HG03159 (cell line): Measurements from ENCODE around the gene TPPP2.
A peak's percentile ranks its signal among the peaks of the same experiment; 100 is the strongest.
"Not testable (repeated sequence)": the region's sequence is repeated elsewhere in the genome, so short reads cannot be mapped to it uniquely, and the experiment has no call there.

Experiments used
- ATAC-seq: cut with Tn5 transposase; IDR thresholded peaks from one replicate; pipeline ENCODE4 v1.9.1; 2021; ENCODE audit warnings: mild to moderate bottlenecking, moderate library complexity; ENCODE audit not compliant: unreplicated experiment

Gene TPPP2

DNA sequence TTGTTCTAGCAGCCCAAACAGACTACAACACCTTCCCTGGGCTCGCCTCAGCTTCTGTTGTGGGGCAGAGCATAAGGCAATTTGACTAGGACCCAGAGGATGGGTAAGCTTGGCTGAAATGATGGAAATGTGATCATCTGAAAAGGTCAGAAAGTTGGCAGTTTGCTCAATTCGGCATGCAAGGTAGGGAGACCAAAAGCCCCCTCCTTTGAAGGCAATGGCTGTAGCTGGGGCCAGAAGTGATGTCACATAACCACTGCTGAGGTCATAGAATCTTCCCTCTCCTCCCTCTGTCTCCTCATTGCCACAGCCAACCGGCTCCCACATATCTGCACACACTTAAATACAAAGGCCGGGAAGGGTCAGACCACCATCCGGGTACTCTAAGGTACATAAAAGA lies at the start of gene TPPP2:
TPPP2 (plus strand) TSS at position 301 of the 400 bp plus-strand sequence. CDS start 365 bp downstream, outside the sequence.
- ATAC-seq, result no peak

DNA sequence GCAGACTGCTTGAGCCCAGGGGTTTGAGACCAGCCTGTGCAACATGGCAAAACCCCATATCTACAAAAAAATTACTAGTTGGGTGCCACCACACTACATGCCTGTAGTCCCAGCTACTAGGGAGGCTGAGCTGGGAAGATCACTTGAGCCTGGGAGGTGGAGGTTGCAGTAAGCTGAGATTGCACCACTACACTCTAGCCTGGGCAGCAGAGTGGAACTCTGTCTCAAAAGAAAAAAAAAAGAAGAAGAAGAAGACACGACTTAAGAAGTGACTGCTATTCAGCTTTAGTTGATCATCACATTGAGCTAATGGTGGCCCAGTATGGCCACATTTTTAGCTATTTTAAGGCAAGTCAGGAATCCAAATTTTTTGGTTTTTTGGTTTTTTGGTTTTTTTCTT lies 49.1 kb upstream of the TPPP2 start:
- ATAC-seq, result no peak

DNA sequence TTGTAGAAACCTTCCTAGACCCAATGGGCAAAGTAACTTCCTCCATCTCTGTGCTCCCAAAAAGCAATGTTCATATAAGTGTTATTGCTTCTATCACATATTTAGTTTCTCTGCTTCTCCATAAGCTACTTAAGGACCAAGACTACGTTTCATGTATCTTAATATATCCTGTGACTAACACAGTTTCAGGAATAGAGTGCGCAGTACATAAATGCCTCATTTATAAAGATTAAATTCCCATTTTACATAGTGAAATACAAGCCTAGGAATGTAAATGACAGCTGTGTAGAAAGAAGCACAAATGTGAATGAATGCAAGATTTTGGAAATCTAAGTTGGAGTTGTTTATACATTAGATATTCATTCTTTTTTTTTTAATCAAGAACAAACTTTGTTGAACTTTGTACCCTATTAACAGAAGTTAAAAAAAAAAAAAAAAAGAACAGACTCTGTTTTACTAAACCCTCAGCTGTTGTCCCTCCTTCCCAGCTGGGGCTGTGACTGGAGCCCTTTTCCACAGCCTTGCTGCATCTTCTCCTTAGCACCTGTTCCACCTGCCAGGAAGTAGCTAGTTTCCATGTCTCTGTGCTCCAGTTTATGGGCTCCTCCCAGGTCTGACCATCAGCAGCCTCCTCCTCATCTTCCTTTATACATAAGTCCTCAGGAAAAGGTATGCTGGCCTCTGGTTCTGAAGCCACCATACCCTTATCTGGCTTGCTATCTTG lies 47.2 kb upstream of the TPPP2 start:
- no peak for ATAC-seq

DNA sequence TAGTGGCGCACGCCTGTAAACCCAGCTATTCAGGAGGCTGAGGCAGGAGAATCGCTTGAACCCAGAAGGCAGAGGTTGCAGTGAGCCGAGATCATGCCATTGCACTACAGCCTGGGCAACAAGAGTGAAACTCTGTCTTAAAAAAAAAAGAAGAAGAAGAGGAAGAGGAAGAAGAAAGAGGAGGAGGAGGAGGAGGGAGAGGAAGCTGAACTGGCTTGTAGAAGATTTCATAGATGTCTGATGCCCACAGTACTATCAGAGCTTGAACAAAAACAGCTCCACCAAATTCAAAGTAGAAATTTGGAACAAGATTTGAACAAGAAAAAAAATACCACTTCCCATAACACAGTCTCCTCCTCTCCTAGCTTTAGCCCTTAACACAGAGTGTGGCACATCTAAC lies 44.4 kb upstream of the TPPP2 start:
- not testable (repeated sequence) for ATAC-seq

DNA sequence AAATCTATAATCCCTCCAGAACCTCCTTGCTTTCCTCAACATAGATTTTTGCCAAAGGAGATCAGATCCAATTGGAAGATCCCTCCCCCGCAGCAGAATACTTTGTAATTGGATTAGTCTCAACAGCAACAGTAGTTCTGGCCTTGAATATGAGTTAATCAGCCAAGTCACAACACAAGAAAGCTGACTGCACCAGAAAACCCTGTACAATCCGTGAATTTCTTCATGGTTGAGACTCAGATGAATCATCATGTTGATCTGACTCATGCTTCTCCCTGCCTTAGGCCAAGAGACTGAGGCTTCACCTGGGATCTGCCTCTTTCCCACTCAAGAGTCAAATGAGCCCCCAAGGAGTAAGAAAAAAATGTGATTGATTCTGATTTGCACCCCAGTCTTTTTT lies 43.2 kb upstream of the TPPP2 start:
- ATAC-seq, result no peak

DNA sequence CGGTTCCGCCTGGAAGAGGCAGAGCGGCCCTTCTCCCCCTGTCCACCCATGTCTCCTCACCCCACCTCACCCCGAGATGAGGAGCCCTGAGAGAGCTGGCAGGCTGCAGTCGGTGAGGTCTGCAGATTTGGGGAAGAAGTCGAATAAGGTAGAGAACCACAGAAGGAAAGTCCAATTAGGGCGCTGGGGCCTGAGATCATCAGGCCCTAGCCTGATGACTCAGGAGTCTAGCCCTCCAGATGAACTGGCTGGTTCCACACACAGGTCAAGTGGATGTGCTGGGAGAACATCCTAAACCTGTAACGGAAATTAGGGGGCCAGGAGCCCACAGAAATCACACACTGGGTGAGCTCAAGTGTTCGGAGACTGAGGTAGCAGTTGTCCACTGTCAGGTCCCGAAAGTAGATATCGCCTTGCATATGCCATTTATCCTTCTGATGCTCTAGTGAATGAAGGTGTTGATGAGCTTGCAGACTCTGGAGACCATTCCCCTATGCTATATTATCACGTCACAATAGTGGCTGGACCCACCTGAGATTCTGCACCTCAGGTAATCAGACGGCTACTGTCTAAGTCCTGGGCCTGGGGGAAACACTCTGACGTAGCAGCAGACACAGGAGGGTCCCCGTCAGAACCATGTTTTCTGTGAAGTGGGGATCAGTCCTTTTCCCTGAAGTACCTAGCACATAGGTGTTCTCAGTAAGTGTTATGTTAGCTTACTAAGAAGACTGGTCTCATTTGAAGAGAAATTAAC lies 41.1 kb upstream of the TPPP2 start:
- no peak for ATAC-seq

DNA sequence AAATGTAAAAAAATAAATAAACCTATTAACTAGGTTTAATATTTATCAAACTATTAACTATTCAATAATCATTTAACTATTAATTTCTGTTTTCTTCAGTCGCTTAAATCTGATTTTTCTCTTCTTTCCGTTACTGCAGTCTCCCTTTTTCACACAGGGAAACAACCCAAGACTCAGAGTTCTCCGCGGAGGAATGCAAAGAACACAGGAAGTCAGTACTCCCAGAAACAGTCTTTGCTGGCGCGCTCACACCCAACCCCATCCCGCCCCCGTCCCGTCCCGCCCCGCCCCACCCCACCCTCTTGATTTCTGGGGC lies 40.6 kb upstream of the TPPP2 start:
- ATAC-seq, result no peak

DNA sequence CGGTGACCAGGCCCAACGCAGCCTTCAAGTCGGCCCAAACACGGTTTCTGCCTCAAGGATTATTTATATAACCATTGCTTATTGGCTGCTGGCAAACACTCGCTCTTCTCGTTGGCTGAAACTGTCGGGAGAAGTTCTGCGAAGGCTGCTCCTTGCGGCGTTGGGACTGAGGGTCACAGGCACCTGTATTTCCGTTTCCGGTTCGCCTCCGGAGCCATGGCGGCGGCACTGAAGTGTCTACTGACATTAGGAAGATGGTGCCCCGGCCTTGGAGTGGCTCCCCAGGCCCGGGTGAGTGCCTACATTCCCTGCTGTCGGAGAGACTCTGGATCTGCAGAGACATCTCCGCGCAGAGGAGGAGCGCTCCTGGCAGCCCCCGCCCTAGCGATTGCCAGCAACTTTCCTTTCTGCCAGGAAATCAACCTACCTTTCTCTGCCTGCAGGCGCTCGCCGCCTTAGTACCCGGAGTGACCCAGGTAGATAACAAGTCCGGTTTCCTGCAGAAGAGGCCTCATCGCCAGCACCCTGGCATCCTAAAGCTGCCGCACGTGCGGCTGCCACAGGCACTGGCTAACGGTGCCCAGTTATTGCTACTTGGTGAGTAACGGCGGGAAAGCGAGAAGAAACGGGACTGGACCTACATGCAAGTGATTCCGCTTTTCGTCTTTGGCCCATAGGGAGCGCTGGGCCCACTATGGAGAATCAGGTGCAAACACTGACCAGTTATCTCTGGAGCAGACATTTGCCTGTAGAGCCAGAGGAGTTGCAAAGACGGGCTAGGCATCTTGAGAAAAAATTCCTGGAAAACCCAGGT lies 40.0 kb upstream of the TPPP2 start, which contains the start of gene METTL17:
METTL17 (plus strand) TSS at position 194 of the 814 bp plus-strand sequence; CDS start at position 217, 23 bp downstream.
- ATAC-seq, result peak; percentile 96

DNA sequence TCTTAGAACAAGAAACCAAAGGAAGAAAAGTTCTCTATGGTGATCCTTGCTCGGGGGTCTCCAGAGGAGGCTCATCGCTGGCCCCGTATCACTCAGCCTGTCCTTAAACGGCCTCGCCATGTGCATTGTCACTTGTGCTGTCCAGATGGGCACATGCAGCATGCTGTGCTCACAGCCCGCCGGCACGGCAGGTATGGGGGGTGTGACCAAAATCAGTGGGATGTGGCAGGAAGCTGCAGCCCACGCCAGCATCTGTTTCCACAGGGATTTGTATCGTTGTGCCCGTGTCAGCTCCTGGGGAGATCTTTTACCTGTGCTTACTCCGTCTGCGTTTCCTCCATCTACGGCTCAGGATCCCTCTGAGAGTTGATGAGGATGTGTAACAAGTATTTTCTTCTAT lies 33.5 kb upstream of the TPPP2 start:
- no peak for ATAC-seq

DNA sequence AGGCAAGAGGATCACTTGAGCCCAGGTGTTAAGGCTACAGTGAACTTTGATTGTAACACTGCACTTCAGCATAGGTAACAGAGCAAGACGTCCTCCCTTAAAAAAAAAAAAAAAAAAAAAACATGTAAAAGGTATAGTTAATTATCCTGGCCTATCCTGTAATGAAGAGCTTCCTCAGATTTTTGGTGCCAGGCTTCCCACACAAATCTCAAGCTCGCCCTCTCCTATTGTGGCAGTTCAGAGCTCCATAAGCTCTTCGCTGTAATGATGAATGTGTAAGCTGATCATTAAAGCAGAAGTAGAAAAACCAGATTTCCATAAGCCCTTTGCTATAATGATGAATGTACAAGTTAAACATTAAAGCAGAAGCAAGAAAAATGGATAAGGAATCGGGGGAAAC lies 32.9 kb upstream of the TPPP2 start:
- no peak for ATAC-seq

DNA sequence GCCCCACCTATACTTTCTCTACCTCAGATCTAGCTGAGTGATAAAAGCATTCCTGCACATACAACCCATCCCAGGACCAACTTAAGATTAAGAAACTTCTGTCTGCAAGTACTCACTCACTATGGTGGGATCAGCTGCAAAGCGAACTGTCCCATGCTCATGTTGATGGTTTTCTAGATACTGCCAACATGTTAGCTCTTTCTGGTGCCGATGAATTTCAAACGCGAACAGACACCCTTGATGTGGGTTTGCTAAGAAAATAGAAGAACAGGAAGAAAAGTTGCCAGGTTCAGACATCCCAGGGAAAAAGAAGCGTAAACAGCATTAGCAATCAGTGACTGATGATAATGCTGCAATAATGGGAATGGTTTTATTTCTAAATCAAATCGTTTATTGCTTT lies 32.5 kb upstream of the TPPP2 start:
- ATAC-seq, result no peak

DNA sequence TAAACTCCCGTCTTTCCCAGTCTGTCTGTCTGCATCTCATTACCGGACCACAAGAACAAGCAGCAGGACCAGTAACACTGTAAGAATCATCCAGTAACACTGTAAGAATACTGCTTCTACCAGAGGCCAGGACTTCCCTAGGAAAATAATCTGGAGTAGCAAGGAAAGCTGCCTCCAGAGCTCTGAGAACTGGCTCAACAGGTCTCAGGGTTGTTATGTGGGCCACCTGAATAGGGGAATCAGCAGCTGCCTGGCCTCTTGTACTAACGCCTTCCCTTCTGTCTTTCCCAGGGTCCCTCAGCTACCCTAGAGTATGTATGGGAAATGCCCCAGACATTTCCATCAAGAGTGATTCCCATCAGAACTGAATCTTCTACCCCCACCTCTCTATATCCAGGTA lies 31.9 kb upstream of the TPPP2 start:
- ATAC-seq, result no peak

DNA sequence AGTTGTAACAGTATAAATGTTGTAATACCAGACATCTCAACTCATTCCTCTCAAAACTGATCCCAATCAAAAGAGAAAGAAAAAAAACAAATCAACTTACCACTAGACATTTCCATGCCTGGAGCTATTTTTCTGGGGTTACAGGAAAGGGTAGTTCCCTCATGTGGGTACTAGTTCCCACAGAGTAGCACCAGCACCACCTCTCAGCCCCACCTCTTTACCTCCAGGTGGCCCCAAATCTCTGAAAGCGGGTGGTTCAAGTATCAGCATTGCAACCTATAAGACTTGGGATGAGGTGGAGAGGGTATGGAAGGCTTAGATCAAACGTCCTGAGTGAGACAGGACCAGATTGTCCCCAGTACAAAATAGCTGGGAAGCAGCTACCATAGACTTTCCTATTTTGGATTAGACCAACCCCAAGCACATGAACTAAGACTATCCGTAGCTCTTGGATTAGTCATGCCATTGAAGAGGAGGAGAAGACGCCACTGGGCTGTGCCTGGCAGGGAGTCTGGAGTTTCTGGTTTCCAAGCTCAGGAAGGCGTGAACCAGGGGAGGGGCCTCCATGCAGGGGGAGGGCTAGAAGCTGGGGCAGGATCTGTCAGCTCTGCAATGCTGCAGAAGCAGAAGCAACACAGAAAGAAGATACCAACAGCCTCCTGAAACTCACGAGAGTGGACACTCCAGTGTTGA lies 31.2 kb upstream of the TPPP2 start, which contains the start of gene SLC39A2:
SLC39A2 (plus strand) TSS at position 620 of the 693 bp plus-strand sequence. CDS start 154 bp downstream, outside the sequence.
- ATAC-seq, result no peak

DNA sequence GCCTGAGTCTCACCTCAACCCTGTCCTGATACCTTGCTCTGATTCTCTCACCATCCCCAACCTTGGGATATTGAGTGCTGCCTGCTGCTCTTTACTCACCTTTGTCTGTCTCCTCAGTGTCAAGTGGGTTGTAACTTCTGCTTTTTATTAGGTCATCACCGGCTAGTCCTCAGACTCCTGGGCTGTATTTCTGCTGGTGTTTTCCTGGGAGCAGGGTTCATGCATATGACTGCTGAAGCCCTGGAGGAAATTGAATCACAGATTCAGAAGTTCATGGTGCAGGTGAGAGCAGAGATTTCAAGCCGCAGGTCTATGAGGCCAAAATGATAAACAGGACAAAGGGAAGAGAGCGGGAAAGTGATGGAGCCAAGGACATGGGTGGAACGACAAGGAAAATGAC lies 30.4 kb upstream of the TPPP2 start:
- no peak for ATAC-seq

DNA sequence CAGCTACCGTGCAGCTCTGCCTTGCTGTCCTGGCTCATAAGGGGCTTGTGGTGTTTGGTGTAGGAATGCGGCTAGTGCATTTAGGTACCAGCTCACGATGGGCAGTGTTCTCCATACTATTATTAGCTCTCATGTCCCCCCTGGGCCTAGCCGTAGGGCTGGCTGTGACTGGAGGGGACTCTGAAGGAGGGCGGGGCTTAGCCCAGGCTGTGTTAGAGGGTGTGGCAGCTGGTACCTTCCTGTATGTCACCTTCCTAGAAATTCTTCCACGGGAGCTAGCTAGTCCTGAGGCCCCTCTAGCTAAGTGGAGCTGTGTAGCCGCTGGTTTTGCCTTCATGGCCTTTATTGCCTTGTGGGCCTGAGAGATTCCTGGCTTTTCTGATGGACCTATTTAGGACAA lies 28.8 kb upstream of the TPPP2 start:
- no peak for ATAC-seq

DNA sequence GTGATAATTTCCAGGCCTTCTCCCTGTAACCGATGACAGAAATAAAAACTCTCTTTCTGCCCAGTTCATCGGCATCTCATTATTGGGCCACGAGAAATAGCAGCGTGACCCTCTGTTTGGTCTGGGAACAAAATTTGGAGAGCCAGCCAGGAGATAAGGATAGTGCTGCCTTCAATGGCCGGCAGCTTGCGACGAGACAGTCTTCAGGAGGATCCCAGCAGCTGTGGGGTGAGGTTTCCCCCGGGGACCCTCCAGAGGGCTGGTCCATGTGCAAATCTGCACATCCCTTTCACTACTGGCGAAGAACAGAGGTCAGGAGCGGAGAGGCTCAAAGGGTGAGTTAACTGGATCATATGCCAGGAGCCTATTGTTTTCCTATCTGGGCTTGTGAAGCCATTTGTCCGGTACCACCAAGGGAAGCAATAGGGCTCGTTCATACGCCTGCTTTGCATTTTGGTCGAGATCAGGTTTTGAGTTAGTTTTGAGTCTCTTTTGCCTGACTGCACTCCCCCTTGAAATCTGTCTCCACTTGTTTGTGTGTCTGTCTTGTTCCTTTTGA lies 26.1 kb upstream of the TPPP2 start:
- no peak for ATAC-seq

DNA sequence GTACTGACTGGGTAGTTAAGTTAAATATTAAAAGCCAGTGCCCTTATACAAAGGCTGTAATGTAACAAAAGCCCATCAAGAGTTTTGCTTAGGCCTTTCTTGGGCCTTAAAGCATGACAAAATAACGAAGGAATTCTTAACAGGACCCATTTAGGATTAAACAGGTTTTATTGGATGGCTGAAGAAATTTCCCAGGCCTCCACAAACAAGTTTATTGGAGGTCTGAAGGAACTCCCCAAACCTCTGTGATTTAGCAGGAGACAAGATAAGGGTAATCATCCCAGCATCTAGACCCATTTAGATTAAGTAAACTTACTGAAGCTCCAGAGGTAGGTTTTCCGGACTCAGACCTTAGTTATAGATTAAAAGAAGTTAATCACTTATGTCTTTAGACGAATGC lies 20.3 kb upstream of the TPPP2 start:
- ATAC-seq, result not testable (repeated sequence)

DNA sequence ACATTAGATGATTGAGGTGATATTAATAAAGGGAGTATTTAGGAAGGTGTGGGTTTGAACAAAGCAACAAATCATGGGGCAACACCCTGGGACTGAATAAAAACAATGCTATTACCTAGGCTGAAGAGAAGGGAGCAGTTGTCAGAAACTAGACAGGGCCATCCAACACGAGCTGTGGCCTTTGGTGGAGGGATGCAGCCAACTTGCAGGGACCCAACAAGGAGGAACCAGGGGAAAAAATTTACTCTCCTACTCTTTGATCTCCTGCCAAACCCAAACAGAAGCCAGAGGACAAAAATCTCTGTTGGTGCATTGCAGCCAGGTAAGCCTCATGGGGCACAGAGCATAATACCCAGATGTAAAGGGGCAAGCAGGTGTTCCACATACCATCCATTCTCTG lies 18.9 kb upstream of the TPPP2 start:
- no peak for ATAC-seq

DNA sequence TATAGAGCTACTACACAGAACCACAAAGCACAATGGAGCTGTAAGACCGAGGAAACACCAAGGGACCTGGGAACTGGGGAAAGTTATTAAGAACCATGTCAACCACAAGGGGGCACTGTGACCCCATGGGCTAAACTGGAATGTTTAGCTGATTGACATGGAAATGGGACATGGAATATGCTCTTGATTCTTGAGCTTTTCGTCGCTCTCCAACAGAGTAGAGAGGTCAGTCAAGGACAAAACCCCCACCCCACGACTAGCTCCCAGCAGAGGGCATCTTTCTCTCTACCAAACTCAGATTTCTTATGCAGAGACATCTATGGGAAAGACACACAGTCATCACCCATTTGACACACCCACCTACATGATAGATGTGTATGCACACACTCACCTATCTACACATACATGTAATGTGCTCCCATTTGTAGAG lies 15.2 kb upstream of the TPPP2 start:
- peak; percentile 53 for ATAC-seq

DNA sequence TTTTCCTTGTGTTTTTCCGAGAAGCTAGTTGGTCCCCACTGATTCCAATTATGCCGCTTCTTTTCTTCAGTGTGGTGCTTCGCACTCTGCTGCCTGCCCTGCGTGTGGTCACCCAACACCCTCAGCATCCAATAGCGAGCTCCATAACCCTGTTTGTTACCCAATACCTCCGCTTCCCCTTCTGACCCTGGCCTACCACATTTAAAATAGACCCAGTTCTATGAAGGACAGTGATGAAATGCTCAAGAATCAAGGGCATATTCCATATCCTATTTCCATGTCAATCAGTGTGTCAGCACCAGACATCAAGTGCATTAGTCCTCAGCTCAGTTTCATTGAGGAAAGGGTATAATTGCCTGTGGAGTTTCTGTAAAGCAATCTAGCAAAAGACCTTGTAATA lies 14.7 kb upstream of the TPPP2 start:
- ATAC-seq, result no peak
